Activated naive CD8-positive, alpha-beta T cell treated with anti-CD3 and anti-CD28 coated beads, Interleukin-2, amount 50 U/mL, for 16 hours (primary cell): ENCODE results near the gene MDK.
"Not testable (repeated sequence)": the region's sequence is repeated elsewhere in the genome, so short reads cannot be mapped to it uniquely, and the experiment has no call there.

Source experiments
- DNase-seq: peaks from one replicate; pipeline ENCODE4 v3.0.0-alpha.2; 2020; ENCODE audit warnings: low read depth, low spot score

Gene MDK

DNA sequence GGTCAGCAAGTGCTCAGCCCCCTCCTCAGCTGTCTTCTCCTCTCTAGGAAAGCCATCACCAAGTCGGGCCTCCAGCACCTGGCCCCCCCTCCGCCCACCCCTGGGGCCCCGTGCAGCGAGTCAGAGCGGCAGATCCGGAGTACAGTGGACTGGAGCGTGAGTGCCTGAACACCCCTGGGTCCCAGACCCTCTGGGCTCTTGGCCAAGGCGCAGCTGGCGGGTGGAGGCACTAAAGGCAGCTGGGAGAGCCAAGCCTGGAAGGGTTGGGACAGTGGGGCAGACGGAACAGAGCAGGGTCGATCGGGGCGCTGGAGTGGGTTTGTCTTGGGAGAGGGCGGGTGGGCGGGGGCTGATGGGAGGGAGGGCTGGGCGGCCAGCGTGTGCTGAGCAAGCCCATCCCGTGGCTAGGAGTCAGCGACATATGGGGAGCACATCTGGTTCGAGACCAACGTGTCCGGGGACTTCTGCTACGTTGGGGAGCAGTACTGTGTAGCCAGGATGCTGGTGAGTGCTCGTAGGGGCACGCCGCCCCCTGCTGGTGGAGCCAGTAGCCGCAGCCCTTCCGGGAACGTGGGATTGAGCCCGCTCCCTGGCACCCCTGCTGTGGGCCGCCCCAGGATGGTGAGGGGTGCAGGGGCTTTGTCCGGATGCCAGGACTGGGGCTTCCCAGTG is 14.1 kb upstream of the MDK start:
- peak; percentile 53 for DNase-seq

GRCh38 chr11:46367916-46368267 is 13.6 kb upstream of the MDK start:
- no peak for DNase-seq

DNA sequence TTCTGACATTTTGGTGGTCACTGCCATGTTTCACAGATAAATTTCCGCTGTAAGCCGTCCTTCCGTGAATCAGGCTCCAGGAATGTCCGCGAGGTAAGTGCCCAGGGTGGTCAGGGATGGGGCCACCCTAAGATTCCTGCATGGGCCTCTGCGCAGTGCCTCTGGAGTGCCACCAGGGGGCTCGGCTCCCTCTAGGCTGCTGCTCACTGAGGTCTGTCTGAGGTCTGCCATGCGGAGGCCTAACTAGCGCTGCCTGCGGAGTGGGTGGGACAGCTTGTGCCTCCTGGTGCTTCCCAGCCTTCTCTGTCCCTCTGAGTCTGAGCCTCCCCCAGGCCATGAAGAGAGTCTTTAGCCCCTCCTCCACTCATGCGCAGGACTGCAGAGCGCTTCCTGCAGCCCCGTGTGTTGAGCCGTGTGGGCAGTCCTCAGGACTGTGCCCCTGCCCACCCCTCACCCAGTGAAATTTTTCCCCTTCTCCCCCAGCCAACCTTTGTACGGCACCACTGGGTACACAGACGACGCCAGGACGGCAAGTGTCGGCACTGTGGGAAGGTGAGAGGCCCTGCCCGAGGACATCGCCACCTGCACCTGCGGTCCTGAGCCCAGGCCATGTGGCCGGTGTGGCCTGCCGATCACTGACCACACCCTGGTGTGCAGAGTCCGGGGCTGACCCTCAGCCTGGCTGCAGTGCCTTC is 11.9 kb upstream of the MDK start:
- no peak for DNase-seq

- no peak for DNase-seq
Measured at GRCh38 chr11:46370253-46370652, 11.2 kb upstream of the MDK start.

GRCh38 chr11:46371262-46371661 is 10.2 kb upstream of the MDK start:
- not testable (repeated sequence) for DNase-seq

DNA sequence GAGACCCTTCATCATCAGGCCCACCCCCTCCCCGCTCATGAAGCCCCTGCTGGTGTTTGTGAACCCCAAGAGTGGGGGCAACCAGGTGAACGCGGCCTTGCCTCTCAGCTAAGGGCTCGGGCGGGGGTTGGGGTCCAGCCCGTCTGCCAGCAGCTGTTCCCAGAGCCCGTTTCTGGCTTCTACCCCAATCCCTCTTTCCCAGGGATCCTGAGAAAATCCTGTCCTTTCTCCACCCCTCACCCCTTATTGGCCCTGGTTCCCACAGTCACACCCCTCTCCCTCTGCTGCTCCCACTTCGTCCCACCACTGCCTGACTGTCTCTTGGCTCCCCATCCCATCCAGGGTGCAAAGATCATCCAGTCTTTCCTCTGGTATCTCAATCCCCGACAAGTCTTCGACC is 9.4 kb upstream of the MDK start:
- DNase-seq: no peak

GRCh38 chr11:46372501-46372900 is 9.0 kb upstream of the MDK start:
- not testable (repeated sequence) for DNase-seq

DNA sequence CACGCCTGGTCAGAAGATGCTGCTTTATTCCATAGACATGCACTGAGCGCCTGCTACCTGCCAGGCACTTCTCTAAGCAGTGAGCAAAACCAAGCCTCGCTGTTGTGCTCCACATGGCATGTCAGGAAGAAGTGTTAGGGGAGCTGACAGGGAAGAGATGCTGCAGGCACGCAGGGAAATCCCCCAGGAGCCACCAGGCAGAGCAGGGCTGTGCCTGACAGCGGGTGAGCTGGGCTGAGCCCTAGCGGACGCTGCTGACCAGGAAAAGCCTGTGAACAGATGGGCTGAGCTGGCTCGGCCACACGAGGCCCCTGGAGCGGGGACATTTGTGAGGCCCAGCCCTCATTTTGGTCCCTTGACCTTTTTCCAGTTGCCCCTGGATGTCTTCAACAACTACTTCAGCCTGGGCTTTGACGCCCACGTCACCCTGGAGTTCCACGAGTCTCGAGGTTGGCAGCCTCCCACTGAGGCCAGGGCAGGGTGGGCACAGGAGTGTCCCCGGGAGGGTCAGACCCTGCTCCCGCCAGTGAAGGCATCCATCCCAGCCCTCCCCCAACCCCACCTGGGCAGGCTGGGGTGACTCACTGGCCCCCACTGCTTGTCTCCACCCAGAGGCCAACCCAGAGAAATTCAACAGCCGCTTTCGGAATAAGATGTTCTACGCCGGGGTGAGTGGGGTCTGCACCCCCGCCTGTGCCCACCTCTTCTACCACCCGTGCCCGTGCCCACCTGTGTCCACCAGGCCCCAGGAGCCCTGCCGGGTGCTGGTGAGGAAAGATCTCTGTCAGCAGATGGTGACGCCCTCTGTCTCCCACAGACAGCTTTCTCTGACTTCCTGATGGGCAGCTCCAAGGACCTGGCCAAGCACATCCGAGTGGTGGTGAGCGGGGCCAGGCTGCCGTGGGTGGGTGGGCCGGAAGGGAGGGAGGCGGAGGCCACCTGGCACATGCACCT is 7.4 kb upstream of the MDK start:
- no peak for DNase-seq

DNA sequence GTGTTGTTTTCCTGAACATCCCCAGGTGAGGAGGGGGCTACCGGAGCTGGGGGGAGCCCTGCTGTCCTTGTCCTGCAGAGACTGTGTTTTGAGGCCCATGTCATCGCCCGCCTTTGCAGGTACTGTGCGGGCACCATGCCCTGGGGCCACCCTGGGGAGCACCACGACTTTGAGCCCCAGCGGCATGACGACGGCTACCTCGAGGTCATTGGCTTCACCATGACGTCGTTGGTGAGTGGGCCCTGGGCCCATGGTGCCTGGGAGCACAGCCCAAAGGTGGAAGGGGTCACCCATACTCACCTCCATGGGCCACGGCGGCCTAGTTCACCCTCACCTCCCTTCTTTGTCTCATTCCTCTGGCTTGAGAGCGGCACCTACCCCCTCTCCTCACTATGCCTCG is 6.7 kb upstream of the MDK start:
- no peak for DNase-seq

GRCh38 chr11:46375392-46376101 is 5.9 kb upstream of the MDK start:
- no peak for DNase-seq

DNA sequence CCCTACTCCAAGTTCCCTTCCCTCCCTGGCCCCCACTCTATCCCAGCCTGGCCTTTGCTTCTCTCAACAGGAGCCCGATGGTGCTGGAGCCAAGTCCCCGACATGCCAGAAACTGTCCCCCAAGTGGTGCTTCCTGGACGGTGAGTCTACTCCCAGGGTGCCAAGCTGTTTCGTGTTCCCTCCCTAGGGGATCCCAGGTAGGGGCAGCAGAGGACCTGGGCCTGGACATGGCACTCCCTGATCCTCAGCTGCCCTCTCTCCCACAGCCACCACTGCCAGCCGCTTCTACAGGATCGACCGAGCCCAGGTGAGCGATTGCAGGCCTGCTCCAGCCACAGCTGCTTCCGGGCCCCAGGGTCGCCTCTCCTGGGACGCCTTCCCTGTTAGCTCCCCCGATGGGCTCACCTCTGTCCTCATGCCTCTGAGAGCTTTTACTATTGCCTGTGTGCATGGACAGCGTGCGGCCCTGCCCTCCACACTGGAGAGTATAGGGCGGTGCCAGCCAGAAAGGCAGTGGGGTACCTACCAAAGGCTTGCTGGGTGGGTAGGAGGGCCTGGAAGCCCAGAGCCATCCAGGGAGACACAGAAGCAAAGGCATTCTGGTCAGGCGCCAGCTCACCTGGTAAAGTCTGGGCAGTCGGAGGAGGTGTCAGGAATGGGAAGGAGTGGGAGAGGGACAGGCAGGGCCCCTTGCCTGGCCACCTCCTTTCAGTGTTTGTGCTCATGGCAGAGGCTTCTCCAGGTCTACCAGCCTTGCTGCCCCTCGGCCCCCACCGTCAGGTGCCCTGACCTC is 5.0 kb upstream of the MDK start:
- no peak for DNase-seq

- DNase-seq: no peak
Measured at GRCh38 chr11:46377290-46377689, 4.2 kb upstream of the MDK start.

DNA sequence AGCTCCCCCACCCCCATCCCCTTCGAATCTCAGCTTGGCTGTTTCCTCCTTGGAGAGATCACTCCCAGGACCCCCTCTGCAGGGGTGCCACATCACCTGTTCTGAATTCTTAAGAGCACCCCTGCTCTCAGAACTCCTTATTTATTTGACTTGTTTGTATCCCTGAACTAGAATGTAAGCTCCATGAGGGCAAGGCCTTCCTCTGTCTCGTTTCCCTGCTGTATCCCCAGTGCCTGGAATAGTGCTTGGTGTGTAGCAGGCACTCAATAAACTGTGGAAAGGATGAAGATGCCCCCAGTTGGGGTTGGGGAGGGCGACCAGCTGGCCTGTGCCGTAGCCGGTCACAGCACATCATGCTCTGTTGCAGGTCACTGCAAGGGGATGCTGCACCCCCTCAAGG is 3.6 kb upstream of the MDK start:
- no peak for DNase-seq

GRCh38 chr11:46378296-46378695 is 3.2 kb upstream of the MDK start:
- DNase-seq: no peak

GRCh38 chr11:46378811-46379481 is 2.5 kb upstream of the MDK start:
- no peak for DNase-seq

DNA sequence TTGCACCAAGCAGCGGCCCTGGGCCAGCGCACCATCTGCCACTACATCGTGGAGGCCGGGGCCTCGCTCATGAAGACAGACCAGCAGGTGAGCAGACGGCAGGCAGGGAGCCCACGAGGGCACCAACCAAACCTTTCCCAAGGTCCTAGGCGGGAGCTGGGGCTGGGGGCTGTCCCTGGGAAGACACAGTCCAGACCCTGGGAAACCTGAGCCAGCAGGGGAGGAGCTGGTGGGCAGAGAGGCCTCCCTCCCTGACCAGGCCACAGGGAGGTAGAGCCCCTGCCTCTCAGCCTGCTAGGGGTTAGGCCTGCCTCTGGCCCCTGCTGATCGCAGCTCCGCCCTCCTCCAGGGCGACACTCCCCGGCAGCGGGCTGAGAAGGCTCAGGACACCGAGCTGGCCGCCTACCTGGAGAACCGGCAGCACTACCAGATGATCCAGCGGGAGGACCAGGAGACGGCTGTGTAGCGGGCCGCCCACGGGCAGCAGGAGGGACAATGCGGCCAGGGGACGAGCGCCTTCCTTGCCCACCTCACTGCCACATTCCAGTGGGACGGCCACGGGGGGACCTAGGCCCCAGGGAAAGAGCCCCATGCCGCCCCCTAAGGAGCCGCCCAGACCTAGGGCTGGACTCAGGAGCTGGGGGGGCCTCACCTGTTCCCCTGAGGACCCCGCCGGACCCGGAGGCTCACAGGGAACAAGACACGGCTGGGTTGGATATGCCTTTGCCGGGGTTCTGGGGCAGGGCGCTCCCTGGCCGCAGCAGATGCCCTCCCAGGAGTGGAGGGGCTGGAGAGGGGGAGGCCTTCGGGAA is 1.8 kb upstream of the MDK start:
- DNase-seq: not testable (repeated sequence)

GRCh38 chr11:46380340-46381047 is 975 bp upstream of the MDK start:
- DNase-seq: peak; percentile 29

- DNase-seq: no peak
Measured at GRCh38 chr11:46381819-46382645, 563 bp downstream of the MDK start.
